ENCODE data around the gene CACNA1C. TPM values are rescaled to one million over a fixed set of nuclear protein-coding genes. Genes with fewer than 3 reads are reported as not detected.

CACNA1C gene
- total and polyA plus RNA-seq, 10 of the 15 experiments (the other 5 are each of a cell fraction or from before 2014, with no cell fraction given), result under 0.01 to 0.15 (median 0.09) TPM; not detected in 5

DNA sequence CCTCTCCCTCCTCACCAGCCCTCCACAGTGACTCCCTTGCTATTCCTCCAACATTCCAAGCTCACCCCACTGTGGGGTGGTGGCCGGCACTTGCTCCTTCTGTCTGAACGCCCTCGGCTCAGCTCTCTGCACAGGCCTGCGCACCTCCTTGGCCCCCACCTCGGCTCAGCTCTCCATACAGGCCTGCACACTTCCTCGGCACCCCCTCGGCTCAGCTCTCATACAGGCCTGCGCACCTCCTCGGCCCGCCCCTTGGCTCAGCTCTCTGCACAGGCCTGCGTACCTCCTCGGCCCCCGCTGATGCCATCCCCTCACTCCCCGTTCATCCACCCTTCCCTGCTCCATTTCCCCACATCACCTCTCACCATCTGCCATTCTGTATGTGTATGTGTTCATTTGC is 409.3 kb downstream of the CACNA1C start:
- SMC1A ChIA-PET (ENCODE audit: uncharacterized antibody, unreplicated experiment), result no interaction called here
- POLR2A ChIA-PET, result no interaction called here
- H3K36me3 ChIP-seq (ENCODE audit: control insufficient read depth in 2 of 2, insufficient read depth in 2 of 2, low read length in 1 of 2), result no peaks in the 10 kb centered on the region
- H3K79me2 ChIP-seq (ENCODE audit: control insufficient read depth, insufficient read depth, low read length), result no peaks in the 10 kb centered on the region
- in situ Hi-C loops (cut with MboI), result no loop called here
- H3K4me3 ChIP-seq, result no peak overlapping the region
- intact Hi-C loops (cut with micrococcal nuclease; ENCODE audit: unreplicated experiment), result no loop called here
- RAD21 ChIA-PET (ENCODE audit: unreplicated experiment), result no interaction called here
- H3K27me3 ChIP-seq (replicated peaks in 1 of 2; ENCODE audit: control insufficient read depth in 2 of 2, insufficient read depth in 2 of 2, low read length in 1 of 2), result peaks cover 3 to 7% of the 10 kb centered on the region in 2 experiments
- H2AFZ ChIP-seq (ENCODE audit: control insufficient read depth, low read depth, low read length), result no peak overlapping the region
- no peaks in the 10 kb centered on the region for H3K9me3 ChIP-seq (replicated peaks; ENCODE audit: control insufficient read depth, insufficient read depth, low read length)
- CTCF ChIA-PET, result no interaction called here
- FAIRE-seq, result no peak
- H3K4me1 ChIP-seq (ENCODE audit: control insufficient read depth, insufficient read depth, low read length), result no peaks in the 10 kb centered on the region
- no peak overlapping the region for H3K4me2 ChIP-seq (ENCODE audit: control insufficient read depth, insufficient read depth)
- ATAC-seq, result no peak
- H4K20me1 ChIP-seq (ENCODE audit: control insufficient read depth, insufficient read depth), result no peaks in the 10 kb centered on the region
- no peak overlapping the region for H3K27ac ChIP-seq (ENCODE audit: control insufficient read depth, insufficient read depth)
- DNase-seq (ENCODE audit: low read depth, low spot score), result no peak
- H3K9ac ChIP-seq (ENCODE audit: control insufficient read depth, insufficient read depth, low read length), result no peak overlapping the region
- BruUV-seq (replicated peaks), result no TSS peak
- no peak for TF ChIP-seq CHD2 (IDR thresholded peaks at IDR 0.05; ENCODE audit: borderline replicate concordance, low read depth, low read length)
- TF ChIP-seq NR2C2 (IDR thresholded peaks at IDR 0.05; ENCODE audit: borderline replicate concordance, control insufficient read depth, insufficient read length, low read depth), result no peak
- no peak for TF ChIP-seq HSF1 (IDR thresholded peaks at IDR 0.05; ENCODE audit: low read depth, low read length)
- no peak for TF ChIP-seq MYB (IDR thresholded peaks at IDR 0.05; ENCODE audit: borderline replicate concordance, low read depth, low read length)
- no peak for TF ChIP-seq KDM1A (IDR thresholded peaks at IDR 0.05; ENCODE audit: borderline replicate concordance)
- TF ChIP-seq POLR2A (IDR thresholded peaks at IDR 0.05; ENCODE audit: low read depth, low read length), result no peak
- no peak for TF ChIP-seq ZNF274 (IDR thresholded peaks at IDR 0.05; ENCODE audit: insufficient read depth, insufficient read length)
- TF ChIP-seq TBL1XR1 (IDR thresholded peaks at IDR 0.05; ENCODE audit: low read depth, low read length), result no peak
- TF ChIP-seq, protein P1, sequence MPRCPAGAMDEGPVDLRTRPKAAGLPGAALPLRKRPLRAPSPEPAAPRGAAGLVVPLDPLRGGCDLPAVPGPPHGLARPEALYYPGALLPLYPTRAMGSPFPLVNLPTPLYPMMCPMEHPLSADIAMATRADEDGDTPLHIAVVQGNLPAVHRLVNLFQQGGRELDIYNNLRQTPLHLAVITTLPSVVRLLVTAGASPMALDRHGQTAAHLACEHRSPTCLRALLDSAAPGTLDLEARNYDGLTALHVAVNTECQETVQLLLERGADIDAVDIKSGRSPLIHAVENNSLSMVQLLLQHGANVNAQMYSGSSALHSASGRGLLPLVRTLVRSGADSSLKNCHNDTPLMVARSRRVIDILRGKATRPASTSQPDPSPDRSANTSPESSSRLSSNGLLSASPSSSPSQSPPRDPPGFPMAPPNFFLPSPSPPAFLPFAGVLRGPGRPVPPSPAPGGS (IDR thresholded peaks at IDR 0.05; ENCODE audit: borderline replicate concordance, insufficient read depth, low read depth, low read length, poor library complexity, severe bottlenecking), result no peak
- no peak for TF ChIP-seq SMAD1 (IDR thresholded peaks at IDR 0.05; ENCODE audit: low read depth, partially characterized antibody)
- no peak for TF ChIP-seq MEF2A (IDR thresholded peaks at IDR 0.05; ENCODE audit: insufficient read depth, low read depth, low read length)
- no peak for TF ChIP-seq FOXK2 (IDR thresholded peaks at IDR 0.05)
- WGBS (ENCODE audit: insufficient coverage, insufficient replicate concordance, low lambda C conversion rate, missing lambda C conversion rate), result 38% methylated on average over 14 of the region's 14 CpGs

Data from GM12878 (cell line).